DMS 273 treated with DMSO at 0.1 percent for 48 hours (cell line): Measurements from ENCODE around the gene CDC42BPA.
A peak's percentile ranks its signal among the peaks of the same experiment; 100 is the strongest.
"Not testable (repeated sequence)": the region's sequence is repeated elsewhere in the genome, so short reads cannot be mapped to it uniquely, and the experiment has no call there.

Experiments
- DNase-seq: peaks from one replicate; lab custom pipeline; 2025; lab: John Stamatoyannopoulos, UW

CDC42BPA gene

DNA sequence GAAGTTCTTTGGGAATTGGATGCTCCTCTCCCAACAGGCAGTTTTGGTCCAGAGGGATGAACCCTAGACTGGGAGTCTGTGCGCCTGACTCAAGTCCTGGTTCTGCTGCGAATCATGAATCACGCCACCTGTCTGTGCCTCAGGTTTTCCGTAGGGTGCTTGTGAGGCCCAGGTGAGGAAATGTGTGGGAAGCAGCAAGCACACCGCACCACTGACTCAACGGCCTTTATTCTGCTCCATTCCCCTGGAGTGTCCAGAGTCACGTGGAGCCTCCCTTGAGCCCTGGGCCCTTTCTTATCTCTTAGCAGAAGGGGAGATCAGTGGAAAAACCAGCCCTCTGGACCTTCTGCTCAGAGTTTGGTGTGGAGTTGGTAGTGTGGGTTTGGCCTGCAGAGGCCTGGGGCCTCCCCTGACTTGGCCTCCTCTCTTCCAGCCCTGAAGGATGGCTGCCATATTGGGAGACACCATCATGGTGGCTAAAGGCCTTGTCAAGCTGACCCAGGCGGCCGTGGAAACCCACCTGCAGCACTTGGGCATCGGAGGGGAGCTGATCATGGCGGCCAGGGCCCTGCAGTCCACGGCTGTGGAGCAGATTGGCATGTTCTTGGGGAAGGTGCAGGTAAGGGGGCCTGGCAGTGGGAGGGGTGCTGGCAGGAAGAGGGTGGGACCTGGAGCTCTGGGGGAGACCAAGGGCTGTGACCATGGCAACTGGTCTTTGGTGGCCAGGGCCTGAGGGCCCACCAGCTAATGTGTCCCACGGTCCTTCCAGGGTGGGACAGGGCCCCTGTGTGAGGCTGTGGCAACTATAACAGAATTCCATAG, 357.1 kb downstream of the CDC42BPA start:
- DNase-seq: no peak

- no peak for DNase-seq
These were observed 358.0 kb downstream of the CDC42BPA start for GRCh38 chr1:226960256-226960655.

GRCh38 chr1:226958300-226958699, 360.0 kb downstream of the CDC42BPA start:
- DNase-seq: no peak

DNA sequence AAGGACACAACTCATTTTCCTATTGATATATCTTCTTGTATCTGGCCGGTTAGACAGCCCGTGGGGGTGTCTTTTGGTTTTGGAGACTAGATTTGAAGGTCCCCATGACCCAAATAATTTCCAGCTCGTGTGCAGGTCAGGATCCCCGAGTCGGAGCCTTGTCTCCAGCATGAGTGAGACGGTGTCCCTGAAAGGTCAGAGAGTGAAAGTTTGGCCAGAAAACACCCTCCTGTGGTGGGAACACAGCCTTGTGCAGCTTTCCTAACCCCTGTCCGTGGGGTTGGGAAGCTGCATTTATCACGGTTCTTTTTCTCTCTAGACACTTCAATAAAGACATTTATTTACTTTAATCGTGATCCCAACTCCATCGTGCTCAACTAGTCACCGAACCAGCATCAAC, 360.6 kb downstream of the CDC42BPA start:
- DNase-seq: no peak

DNA sequence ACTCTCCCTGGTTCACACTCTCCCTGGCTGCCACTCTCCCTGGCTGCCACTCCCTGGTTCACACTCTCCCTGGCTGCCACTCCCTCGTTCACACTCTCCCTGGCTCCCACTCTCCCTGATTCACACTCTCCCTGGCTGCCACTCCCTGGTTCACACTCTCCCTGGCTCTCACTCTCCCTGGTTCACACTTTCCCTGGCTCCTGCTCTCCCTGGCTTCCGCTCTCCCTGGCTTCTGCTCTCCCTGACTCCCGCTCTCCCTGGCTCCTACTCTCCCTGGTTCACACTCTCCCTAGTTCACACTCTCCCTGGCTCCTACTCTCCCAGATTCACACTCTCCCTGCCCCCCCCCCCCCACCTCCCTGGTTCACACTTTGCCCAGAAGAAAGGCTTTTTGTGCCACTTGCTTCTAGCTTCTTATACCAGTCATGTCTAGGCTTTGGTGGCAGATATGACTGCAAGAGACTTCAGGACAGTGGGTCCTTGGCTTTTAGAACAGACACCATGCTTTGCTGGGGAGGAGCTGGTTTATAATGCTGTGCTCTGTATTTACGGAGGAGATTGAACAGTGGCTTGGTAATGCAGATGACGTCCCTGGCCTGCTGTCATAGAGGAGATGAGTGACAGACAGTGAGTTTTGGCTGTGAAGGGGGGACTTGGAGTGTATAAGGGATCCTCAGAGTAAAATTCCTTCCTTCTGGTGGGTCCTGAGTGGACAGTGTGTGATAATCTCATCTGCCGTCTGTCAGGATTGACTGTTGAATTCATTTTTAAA, 361.2 kb downstream of the CDC42BPA start:
- no peak for DNase-seq

GRCh38 chr1:226955857-226956256, 362.4 kb downstream of the CDC42BPA start:
- not testable (repeated sequence) for DNase-seq

GRCh38 chr1:226954777-226955176, 363.5 kb downstream of the CDC42BPA start:
- DNase-seq: no peak

DNA sequence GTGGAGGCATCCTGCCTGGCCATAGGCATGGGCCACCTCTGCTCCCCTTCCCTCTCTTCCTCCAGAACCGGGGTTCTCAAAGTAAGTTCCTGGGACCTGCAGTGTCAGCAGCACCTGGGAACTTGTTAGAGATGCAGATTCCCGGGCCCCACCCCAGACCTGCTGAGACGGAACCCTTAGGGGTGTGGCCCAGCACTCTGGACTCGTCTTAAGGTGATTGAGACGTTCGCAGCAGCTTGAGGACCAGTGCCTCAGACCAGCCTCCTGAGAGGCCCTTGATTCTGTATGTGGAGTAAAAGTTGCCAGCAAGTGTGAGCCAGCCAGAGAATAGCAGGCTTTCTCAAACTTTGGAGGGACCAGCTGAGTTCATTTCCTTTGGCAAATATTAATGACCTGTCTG, 364.0 kb downstream of the CDC42BPA start:
- DNase-seq: no peak

DNA sequence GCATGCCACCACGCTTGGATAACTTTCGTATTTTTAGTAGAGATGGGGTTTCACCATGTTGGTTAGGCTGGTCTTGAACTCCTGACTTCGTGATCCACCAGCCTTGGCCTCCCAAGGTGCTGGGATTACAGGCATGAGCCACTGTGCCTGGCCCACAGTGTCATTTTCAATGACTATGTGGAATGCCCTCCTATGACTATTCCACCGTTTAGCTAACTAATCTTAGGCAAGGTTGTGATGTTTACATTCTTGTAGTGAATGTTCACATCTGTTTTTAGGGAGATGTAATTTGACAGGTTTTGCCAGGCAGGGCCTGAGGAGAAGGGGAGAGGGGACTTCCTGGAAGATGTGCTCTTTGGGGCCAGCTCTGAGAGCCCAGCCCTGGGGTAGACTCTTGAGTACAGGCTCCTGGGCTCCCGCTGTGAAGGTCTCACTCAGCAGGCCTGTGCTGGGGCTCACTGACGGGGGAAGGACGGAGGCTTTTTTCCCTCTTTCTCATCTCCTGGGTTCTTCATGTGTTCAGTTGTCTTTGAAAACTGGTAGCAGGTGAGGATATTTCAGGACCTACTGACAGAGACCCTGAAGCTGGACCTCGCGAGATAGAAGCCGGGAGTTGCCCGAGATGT, 365.0 kb downstream of the CDC42BPA start:
- DNase-seq: no peak

DNA sequence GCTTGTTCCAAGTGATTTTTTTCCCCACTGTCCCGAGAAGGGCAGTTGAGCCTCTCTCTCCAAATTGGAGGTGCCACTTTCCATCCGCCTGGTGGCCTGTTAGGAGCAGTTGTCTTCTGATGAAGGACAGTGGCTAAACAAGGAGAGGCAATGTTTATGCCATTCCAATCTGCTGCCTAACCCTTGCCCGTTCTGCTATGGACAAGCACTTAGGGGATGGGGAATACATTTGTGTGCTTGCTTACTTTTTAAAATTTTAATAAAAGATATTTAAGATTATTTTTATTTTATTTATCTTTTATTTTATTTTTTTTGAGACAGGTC, 366.2 kb downstream of the CDC42BPA start:
- no peak for DNase-seq

DNA sequence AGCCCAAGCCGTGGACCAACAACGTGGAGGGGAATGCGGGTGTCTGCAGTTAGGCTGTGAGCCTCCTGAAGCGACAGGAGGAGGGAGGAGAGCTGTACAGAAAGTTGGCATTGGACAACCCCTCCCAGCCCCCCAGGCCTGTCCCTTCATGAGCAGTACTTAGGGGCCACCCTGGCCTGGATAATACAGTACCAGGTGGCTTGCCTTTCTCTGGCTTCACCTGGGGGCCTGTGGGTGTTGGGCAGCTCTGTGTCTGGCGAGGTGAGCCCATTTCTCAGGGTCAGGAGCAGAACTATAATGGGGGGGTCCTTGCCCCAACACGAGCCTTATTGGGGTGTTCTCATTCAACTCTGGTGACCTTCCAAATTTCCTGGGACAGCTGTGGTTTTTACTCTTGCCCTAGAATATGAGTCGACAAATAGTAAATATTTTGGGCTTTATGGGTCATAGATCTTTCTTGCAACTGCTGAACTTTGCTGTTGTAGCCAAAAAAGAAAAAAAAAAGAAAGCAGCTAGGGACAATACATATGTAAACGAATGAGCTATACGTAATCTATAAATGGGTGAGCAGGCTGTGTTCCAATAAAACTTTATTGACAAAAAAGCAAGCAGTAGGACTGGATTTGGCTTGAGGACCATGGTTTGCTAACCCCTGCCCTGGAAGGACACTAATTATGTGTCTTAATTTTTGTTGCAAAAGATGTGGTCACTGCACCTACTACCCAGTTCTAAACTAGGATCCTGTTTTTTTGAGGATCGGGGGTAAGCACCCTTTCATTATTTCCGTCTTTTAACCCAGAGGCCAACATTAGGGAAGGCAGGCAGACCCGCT, 366.8 kb downstream of the CDC42BPA start:
- no peak for DNase-seq

DNA sequence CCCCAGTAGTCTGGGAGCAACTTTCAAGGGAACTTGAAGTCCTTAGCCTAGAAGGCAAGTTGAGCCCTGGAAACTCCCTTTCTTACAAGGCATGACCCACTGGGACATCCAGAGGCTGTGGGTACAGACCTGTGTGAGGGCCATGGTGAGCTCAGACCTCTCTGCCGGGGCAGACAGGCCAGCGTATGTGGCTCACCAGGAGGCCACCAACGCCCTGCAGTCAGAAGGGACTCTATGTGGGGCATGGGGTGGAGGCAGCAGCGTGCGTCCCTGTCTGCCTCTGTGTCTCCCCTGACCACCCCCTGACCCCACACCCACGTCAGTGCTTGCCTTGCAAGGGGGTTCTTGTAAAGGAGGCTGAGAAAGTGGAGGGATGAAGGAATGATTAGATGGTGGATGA, 367.4 kb downstream of the CDC42BPA start:
- DNase-seq: no peak

GRCh38 chr1:226950316-226950715, 368.0 kb downstream of the CDC42BPA start:
- no peak for DNase-seq

DNA sequence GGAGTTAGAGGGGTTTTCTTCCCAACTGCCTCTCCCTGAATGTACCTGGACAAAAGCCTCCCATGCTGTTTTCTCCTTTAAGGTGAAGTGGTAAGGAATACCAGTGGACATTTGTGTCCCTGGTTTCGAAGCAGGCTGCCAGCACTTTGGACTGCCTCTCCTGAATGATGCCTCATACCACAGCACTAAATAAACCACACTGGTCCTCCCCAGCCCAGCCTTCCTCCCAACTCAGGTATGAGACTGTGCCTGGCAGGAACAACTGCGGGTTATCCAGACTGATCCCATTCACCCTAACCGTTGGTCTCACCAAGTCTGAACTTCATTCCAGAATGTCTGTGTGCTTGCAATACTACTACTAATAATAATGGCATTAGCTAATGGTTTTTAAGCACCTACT, 368.9 kb downstream of the CDC42BPA start:
- no peak for DNase-seq

DNA sequence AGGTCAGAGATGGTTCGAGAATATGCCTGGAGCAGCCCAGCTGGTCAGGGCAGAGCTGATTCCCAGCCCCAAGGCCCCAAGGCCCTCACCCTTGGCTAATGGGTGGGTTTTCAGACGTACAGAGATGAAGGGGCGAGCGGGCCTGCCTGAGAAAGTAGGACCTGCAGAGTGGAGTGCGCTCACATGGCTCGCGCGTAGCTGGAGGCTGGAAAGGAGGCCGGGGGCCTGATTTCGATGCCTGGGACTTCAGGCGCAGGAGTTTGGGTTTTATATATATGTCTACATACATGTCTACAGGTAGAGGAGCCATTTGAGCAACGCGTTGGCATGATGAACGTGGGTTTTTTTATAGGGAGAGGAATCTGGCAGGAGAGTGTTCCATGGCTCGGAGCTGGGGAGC, 369.3 kb downstream of the CDC42BPA start:
- DNase-seq: no peak

- DNase-seq: no peak
These were observed 369.8 kb downstream of the CDC42BPA start for GRCh38 chr1:226948480-226948879.

DNA sequence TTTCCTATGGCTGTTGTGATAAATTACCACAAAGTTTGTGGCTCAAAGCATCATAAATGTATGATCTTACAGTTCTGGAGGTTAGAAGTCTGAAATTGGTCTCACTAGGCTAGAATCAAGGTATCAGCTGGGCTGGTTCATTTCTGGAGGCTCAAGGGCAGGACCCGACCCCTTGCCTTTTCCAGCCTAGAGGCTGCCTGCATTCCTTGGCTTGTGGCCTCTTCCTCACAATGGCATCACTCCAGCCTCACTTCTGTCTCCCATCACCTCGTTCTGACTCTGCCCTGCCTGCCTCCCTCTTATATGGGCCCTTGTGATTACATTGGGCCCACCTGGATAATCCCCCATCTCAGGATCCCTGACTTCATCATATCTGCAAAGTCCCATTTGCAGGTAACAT, 370.2 kb downstream of the CDC42BPA start:
- no peak for DNase-seq

DNA sequence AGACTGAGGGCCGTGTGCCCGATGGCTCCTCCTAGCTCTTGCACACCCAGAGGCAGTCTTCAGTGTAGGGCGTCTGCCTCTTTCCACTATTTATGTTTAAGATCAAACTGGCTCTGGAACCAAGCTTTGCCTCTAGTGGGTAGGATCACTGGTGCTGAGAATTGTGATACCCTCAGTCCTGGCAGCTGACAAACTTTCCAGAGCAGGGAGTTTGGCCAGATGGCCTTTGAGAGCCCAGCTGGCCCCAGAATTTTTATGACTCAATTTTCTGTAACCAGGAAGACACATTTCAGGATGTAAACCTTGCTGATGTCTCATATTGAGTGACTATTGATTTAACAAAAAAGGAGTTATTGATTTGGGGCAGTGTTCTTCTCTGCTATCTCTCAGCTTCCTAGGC, 371.5 kb downstream of the CDC42BPA start:
- DNase-seq: peak; percentile 65

DNA sequence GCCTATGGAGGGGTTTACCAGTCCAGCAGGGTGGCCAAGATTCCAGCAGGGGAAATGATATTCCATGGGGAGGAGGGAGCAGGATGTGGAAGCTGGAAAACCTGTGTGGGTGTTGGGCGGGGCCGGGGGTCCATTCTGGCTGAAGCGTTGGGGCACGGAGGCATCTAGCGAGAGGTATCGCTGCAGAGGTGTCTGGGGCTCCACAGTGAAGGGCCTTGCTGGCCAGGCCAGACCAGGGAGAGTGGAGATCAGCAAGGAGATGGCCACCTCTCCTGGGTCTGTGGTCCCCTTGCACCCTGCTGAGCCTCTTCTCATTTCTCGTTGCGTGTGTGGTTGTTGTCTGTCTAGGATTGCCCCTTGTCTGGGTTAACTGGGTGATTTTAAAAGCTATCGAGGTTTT, 372.0 kb downstream of the CDC42BPA start:
- no peak for DNase-seq

- no peak for DNase-seq
These were observed 372.4 kb downstream of the CDC42BPA start for GRCh38 chr1:226945858-226946245.

DNA sequence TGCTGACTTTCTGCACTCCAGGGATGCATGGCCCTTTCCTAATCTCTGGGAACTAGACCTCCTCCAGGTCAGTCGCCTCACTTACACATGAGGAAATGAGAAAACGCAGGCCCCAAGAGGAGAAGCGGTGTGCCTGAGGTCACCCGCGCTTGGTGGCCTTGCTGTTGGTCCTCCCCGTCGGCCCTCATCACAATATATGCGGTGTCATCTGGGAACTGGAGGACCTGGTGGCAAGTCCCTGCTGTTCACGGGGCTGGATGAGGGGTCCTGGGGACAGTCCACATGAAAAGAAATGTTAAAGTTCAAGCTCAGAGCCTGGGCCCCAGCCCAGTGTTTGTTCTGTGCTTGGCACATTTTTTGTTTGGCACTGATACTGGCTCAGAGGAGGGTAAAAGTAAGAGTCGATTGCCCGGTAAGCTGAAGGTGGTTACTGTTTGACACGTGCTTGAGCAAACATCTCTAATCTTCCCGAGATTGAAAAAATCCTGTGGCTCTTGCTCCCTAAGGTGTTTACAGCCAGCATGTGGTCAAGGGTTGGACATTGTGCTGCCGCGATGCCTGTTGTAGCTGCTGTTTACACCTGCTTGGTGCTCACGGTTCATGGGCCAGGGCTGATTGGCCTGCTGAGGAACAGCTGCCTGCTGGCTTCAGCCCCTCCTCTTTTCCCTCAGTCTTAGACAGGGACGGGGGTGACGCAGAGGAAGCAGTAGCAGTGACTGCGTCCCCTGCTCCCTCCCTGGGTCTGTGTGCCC, 373.0 kb downstream of the CDC42BPA start:
- no peak for DNase-seq

GRCh38 chr1:226943927-226944326, 374.4 kb downstream of the CDC42BPA start:
- DNase-seq: no peak
